ENCODE results near the gene ENTREP1.

GRCh38 chr9:69433392-69433791, 108.4 kb downstream of the ENTREP1 start:
- no peak for TF ChIP-seq CTCF (IDR thresholded peaks at IDR 0.05)
- no peak for TF ChIP-seq POLR2AphosphoS5 (IDR thresholded peaks at IDR 0.05)
- no peak for TF ChIP-seq POLR2A (IDR thresholded peaks at IDR 0.05)

Data from upper lobe of left lung (tissue), 4 donors.